NOMO-1 treated with dmso at 0.1 percent for 144 hours (cell line): ENCODE data around the gene SNAP91.
"Not testable (repeated sequence)": the region's sequence is repeated elsewhere in the genome, so short reads cannot be mapped to it uniquely, and the experiment has no call there.

Experiments
- DNase-seq: peaks from one replicate; lab custom pipeline; 2025; ENCODE audit not compliant: unreplicated experiment; lab: John Stamatoyannopoulos, UW

Gene SNAP91

GRCh38 chr6:83551748-83552147 is 157.2 kb downstream of the SNAP91 start:
- not testable (repeated sequence) for DNase-seq

- peak; percentile 12 for DNase-seq
These were observed 158.4 kb downstream of the SNAP91 start for GRCh38 chr6:83550482-83550881.

GRCh38 chr6:83546636-83547035 is 162.3 kb downstream of the SNAP91 start:
- peak; percentile 21 for DNase-seq

GRCh38 chr6:83539678-83540077 is 169.2 kb downstream of the SNAP91 start:
- DNase-seq, result no peak

GRCh38 chr6:83536647-83537589 is 172.0 kb downstream of the SNAP91 start:
- no peak for DNase-seq

- DNase-seq, result no peak
These were observed 172.8 kb downstream of the SNAP91 start for GRCh38 chr6:83536034-83536646.

- DNase-seq, result no peak
These were observed 190.0 kb downstream of the SNAP91 start for GRCh38 chr6:83518816-83519480.

- DNase-seq, result no peak
These were observed 191.4 kb downstream of the SNAP91 start for GRCh38 chr6:83517500-83517899.

GRCh38 chr6:83514866-83515466 is 193.9 kb downstream of the SNAP91 start:
- DNase-seq, result peak; percentile 3

- DNase-seq, result no peak
These were observed 194.4 kb downstream of the SNAP91 start for GRCh38 chr6:83514466-83514865.

GRCh38 chr6:83511901-83512681 is 196.8 kb downstream of the SNAP91 start, which contains the start of gene PRSS35:
Gene PRSS35, plus strand, starts transcription at chr6:83512534. Its CDS starts 10,908 bp downstream, at chr6:83523442.
- DNase-seq, result peak; percentile 4

- no peak for DNase-seq
These were observed 197.6 kb downstream of the SNAP91 start for GRCh38 chr6:83511266-83511665.

- no peak for DNase-seq
These were observed 198.1 kb downstream of the SNAP91 start for GRCh38 chr6:83510791-83511190.

GRCh38 chr6:83509441-83509840 is 199.5 kb downstream of the SNAP91 start:
- no peak for DNase-seq

- no peak for DNase-seq
These were observed 203.5 kb downstream of the SNAP91 start for GRCh38 chr6:83505356-83505755.
